H1 (cell line): Measurements from ENCODE around the gene AGBL1.
"Not testable (repeated sequence)": the region's sequence is repeated elsewhere in the genome, so short reads cannot be mapped to it uniquely, and the experiment has no call there.

Experiments
- ATF3 ChIP-seq: IDR thresholded peaks from 2 replicates; pipeline ENCODE4 v1.6.1; 2011; ENCODE audit warnings: low read depth, mild to moderate bottlenecking, low read length; ENCODE audit not compliant: insufficient read depth
- CTCF ChIP-seq, 3 experiments: IDR thresholded peaks; 1 replicate in 2 of 3; 2 replicates in 1 of 3; pipeline versions ENCODE4 v1.5.1 to v1.6.1; 2011; ENCODE audit warnings: low read length in 3 of 3, mild to moderate bottlenecking in 3 of 3, inconsistent platforms in 2 of 3, low read depth in 1 of 3, moderate library complexity in 1 of 3; ENCODE audit not compliant: insufficient read depth in 1 of 3; ENCODE audit errors: control extremely low read depth in 1 of 3
- POLR2AphosphoS5 ChIP-seq: IDR thresholded peaks from 2 replicates; pipeline ENCODE4 v1.6.1; 2011; ENCODE audit warnings: low read depth, low read length
- POU5F1 ChIP-seq: IDR thresholded peaks from 2 replicates; pipeline ENCODE4 v1.6.1; 2011; ENCODE audit warnings: low read depth, mild to moderate bottlenecking, low read length, moderate library complexity
- SIN3A ChIP-seq, 2 experiments: IDR thresholded peaks in 1 of 2; conservative IDR thresholded peaks in 1 of 2; 2 replicates each; pipeline ENCODE4 v1.6.1; 2011 to 2012; ENCODE audit warnings: low read length in 2 of 2, improper control_type of control experiment in 1 of 2, low read depth in 1 of 2, mild to moderate bottlenecking in 1 of 2
- TBP ChIP-seq: IDR thresholded peaks from 2 replicates; pipeline ENCODE4 v1.6.1; 2011; ENCODE audit warnings: low read depth, low read length, improper control_type of control experiment

GRCh38 chr15:87042619-87043018 is 962.9 kb downstream of the AGBL1 start:
- not testable (repeated sequence) for TF ChIP-seq SIN3A (conservative IDR thresholded peaks at IDR 0.05 in 1 of 2, IDR thresholded peaks at IDR 0.05 in 1 of 2; ENCODE audit: low read depth in 1 of 2, low read length in 2 of 2); CTCF (IDR thresholded peaks at IDR 0.05; ENCODE audit: control extremely low read depth in 1 of 3, insufficient read depth in 1 of 3, low read depth in 1 of 3, low read length in 3 of 3); POU5F1; POLR2AphosphoS5; ATF3; TBP
